IPS-18c (cell line): ENCODE data around the gene CHRFAM7A.
"Not testable (repeated sequence)": the region's sequence is repeated elsewhere in the genome, so short reads cannot be mapped to it uniquely, and the experiment has no call there.

ENCODE experiments used
- H3K4me3 ChIP-seq: 2 replicates; pipeline ENCODE4 v1.7.0; 2013; ENCODE audit warnings: low read depth, mild to moderate bottlenecking, low read length, moderate library complexity; ENCODE audit not compliant: insufficient read depth
- H3K9me3 ChIP-seq: one replicate; pipeline ENCODE4 v1.6.1; 2013; ENCODE audit warnings: mild to moderate bottlenecking, low read length, moderate library complexity; ENCODE audit not compliant: control insufficient read depth, insufficient read depth

Gene CHRFAM7A

GRCh38 chr15:30349803-30350202 is 43.5 kb downstream of the CHRFAM7A start:
- H3K4me3 ChIP-seq, H3K9me3 ChIP-seq: not testable (repeated sequence)

- H3K4me3 ChIP-seq, H3K9me3 ChIP-seq: not testable (repeated sequence)
Measured at GRCh38 chr15:30336584-30336983, 56.8 kb downstream of the CHRFAM7A start.

- not testable (repeated sequence) for H3K4me3 ChIP-seq, H3K9me3 ChIP-seq
Measured at GRCh38 chr15:30334152-30334551, 59.2 kb downstream of the CHRFAM7A start.

GRCh38 chr15:30326145-30326544 is 67.2 kb downstream of the CHRFAM7A start:
- H3K4me3 ChIP-seq, result peak overlapping the region; percentile 20; the same call in 1 of the 2 replicates
- H3K9me3 ChIP-seq, result not testable (repeated sequence)

GRCh38 chr15:30321063-30321462 is 72.3 kb downstream of the CHRFAM7A start:
- not testable (repeated sequence) for H3K4me3 ChIP-seq, H3K9me3 ChIP-seq

- H3K4me3 ChIP-seq, H3K9me3 ChIP-seq: not testable (repeated sequence)
Measured at GRCh38 chr15:30315704-30316103, 77.6 kb downstream of the CHRFAM7A start.

- H3K9me3 ChIP-seq, H3K4me3 ChIP-seq: not testable (repeated sequence)
Measured at GRCh38 chr15:30310575-30310974, 82.8 kb downstream of the CHRFAM7A start.
